HL-60 (cell line): ENCODE results near the gene ZNF81.

Source experiments
- GABPA ChIP-seq: IDR thresholded peaks from 2 replicates; pipeline ENCODE4 v1.6.1; 2012; ENCODE audit warnings: low read depth
- POLR2AphosphoS5 ChIP-seq: IDR thresholded peaks from 2 replicates; pipeline ENCODE4 v1.6.1; 2012; ENCODE audit warnings: low read depth
- REST ChIP-seq: IDR thresholded peaks from 2 replicates; pipeline ENCODE4 v1.6.1; 2012; ENCODE audit warnings: low read depth; ENCODE audit not compliant: insufficient replicate concordance
- SPI1 ChIP-seq: IDR thresholded peaks from 2 replicates; pipeline ENCODE4 v1.6.1; 2012; ENCODE audit warnings: low read depth, mild to moderate bottlenecking, borderline replicate concordance
- TF ChIP-seq, protein P1 (sequence below): IDR thresholded peaks from one replicate; pipeline ENCODE4 v1.5.1; 2011; ENCODE audit warnings: low read length, control low read depth, inconsistent platforms; ENCODE audit not compliant: insufficient read depth

- TF ChIP-seq, protein P1, sequence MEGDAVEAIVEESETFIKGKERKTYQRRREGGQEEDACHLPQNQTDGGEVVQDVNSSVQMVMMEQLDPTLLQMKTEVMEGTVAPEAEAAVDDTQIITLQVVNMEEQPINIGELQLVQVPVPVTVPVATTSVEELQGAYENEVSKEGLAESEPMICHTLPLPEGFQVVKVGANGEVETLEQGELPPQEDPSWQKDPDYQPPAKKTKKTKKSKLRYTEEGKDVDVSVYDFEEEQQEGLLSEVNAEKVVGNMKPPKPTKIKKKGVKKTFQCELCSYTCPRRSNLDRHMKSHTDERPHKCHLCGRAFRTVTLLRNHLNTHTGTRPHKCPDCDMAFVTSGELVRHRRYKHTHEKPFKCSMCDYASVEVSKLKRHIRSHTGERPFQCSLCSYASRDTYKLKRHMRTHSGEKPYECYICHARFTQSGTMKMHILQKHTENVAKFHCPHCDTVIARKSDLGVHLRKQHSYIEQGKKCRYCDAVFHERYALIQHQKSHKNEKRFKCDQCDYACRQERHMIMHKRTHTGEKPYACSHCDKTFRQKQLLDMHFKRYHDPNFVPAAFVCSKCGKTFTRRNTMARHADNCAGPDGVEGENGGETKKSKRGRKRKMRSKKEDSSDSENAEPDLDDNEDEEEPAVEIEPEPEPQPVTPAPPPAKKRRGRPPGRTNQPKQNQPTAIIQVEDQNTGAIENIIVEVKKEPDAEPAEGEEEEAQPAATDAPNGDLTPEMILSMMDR = no peak
- TF ChIP-seq POLR2AphosphoS5 = no peak
- no peak for TF ChIP-seq REST
- TF ChIP-seq GABPA = no peak
- no peak for TF ChIP-seq SPI1
Measured at GRCh38 chrX:47798861-47799260, 37.8 kb upstream of the ZNF81 start.
